ENCODE measurements around the gene CLECL1. TPM values are rescaled to one million over a fixed set of nuclear protein-coding genes. Genes with fewer than 3 reads are reported as not detected.

CLECL1 gene
- total and polyA plus RNA-seq, 4 donors: 0.28 TPM; not detected in 3

DNA sequence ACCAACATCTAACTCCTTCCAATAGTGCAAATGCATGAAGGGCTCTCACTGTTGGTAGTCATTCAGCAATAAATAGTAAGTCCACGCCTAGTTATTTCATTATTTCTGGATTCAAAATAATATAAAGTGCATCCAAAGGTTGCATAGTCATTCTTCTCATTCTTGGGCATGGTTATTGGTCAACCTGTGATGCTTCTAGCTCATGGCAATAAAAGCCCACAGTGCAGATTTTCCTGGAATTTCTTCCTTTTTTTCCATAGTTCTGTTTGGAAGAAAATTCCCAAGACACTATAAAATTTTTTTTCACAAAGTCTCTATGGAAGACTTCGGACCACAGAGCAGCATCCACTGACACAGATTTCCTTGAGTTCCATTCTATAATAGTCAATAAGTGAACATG lies 20.2 kb upstream of the CLECL1 start:
- H3K27ac ChIP-seq (ENCODE audit: low read depth, low read length): no peak overlapping the region
- no peaks in the 10 kb centered on the region for H3K9me3 ChIP-seq (ENCODE audit: control insufficient read depth, insufficient read depth, low read length)
- no peaks in the 10 kb centered on the region for H3K27me3 ChIP-seq (ENCODE audit: control insufficient read depth, insufficient read depth, low read length)
- no peaks in the 10 kb centered on the region for H3K4me1 ChIP-seq (ENCODE audit: control insufficient read depth, insufficient read depth, low read length)
- no peak for DNase-seq (ENCODE audit: low read depth in 4 of 6, low spot score in 6 of 6)
- WGBS (ENCODE audit: insufficient coverage): 80% methylated on average over 1 of the region's 2 CpGs
- H3K36me3 ChIP-seq (ENCODE audit: control insufficient read depth, insufficient read depth, low read length): no peaks in the 10 kb centered on the region
- H3K4me3 ChIP-seq (ENCODE audit: low read depth, low read length): no peak overlapping the region

DNA sequence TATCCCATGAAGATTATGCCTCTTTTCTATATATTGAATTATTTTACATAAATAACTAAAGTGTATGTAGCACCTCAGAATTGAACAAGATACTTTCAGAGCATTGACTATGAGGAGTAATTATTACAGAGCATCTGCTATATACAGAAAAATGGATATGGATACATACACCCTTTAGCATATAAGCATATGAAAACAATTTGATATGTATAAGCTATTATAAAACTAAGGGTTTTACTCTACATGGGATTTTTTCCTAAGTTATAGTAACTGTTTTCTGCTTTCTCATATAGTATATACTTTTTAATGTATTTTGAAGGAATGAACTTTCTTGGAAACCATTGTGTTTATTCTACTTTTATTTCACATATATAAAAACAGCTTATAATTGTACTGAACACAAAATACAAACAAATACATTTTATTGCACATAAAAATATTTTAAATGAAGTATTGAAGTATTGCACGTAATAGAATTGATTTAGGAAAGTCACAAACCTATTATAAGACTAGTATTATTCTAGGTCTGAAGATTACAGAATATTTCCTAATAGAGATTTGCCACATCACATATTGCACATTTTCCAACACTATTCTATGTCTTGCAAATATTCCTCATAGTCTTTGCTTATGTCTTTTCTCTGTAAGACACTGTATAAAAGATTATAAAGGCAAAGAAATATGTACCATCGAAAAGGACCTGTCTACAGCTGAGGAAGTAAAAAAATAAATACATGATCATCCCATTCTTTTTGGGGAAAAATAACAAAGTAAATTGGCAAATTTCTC lies 19.4 kb upstream of the CLECL1 start:
- WGBS (ENCODE audit: insufficient coverage): no CpG with 5 or more reads among the region's 2 CpGs
- no peaks in the 10 kb centered on the region for H3K36me3 ChIP-seq (ENCODE audit: control insufficient read depth, insufficient read depth, low read length)
- no peak overlapping the region for H3K4me3 ChIP-seq (ENCODE audit: low read depth, low read length)
- H3K27ac ChIP-seq (ENCODE audit: low read depth, low read length): no peak overlapping the region
- H3K4me1 ChIP-seq (ENCODE audit: control insufficient read depth, insufficient read depth, low read length): no peaks in the 10 kb centered on the region
- no peaks in the 10 kb centered on the region for H3K9me3 ChIP-seq (ENCODE audit: control insufficient read depth, insufficient read depth, low read length)
- H3K27me3 ChIP-seq (ENCODE audit: control insufficient read depth, insufficient read depth, low read length): no peaks in the 10 kb centered on the region
- DNase-seq (ENCODE audit: low read depth in 4 of 6, low spot score in 6 of 6): no peak

- no peak overlapping the region for H3K4me3 ChIP-seq (ENCODE audit: low read depth, low read length)
These were observed 18.6 kb upstream of the CLECL1 start for GRCh38 chr12:9751204-9752144.

GRCh38 chr12:9750276-9751203 lies 17.6 kb upstream of the CLECL1 start:
- WGBS (ENCODE audit: insufficient coverage): 0% methylated on average over 7 of the region's 20 CpGs
- H3K36me3 ChIP-seq (ENCODE audit: control insufficient read depth, insufficient read depth, low read length): no peaks in the 10 kb centered on the region
- peak overlapping the region; percentile 16 for H3K4me3 ChIP-seq (ENCODE audit: low read depth, low read length)
- DNase-seq (ENCODE audit: low read depth in 4 of 6, low spot score in 6 of 6): peak; percentile 35 to 91 (median 58)
- H3K27ac ChIP-seq (ENCODE audit: low read depth, low read length): no peak overlapping the region
- H3K4me1 ChIP-seq (ENCODE audit: control insufficient read depth, insufficient read depth, low read length): no peaks in the 10 kb centered on the region
- H3K9me3 ChIP-seq (ENCODE audit: control insufficient read depth, insufficient read depth, low read length): no peaks in the 10 kb centered on the region
- no peaks in the 10 kb centered on the region for H3K27me3 ChIP-seq (ENCODE audit: control insufficient read depth, insufficient read depth, low read length)

More at GRCh38 chr12:9751204-9752144, 18.6 kb upstream of the CLECL1 start:
- Histone ChIP-seq H3K4me1 (ENCODE audit: control insufficient read depth, insufficient read depth, low read length) (no peaks in the 10 kb centered on the region), H3K9me3 (ENCODE audit: control insufficient read depth, insufficient read depth, low read length) (no peaks in the 10 kb centered on the region), H3K27me3 (ENCODE audit: control insufficient read depth, insufficient read depth, low read length) (no peaks in the 10 kb centered on the region), H3K36me3 (ENCODE audit: control insufficient read depth, insufficient read depth, low read length) (no peaks in the 10 kb centered on the region), H3K27ac (ENCODE audit: low read depth, low read length) (no peak overlapping the region)
- 53% methylated on average over 3 of the region's 9 CpGs for WGBS (ENCODE audit: insufficient coverage)
- peak in 2 of 6 donors; percentile 20 to 76 for DNase-seq (ENCODE audit: low read depth in 4 of 6, low spot score in 6 of 6)

- H3K9me3 ChIP-seq (ENCODE audit: control insufficient read depth, insufficient read depth, low read length): no peaks in the 10 kb centered on the region
- no peaks in the 10 kb centered on the region for H3K4me1 ChIP-seq (ENCODE audit: control insufficient read depth, insufficient read depth, low read length)
- H3K27ac ChIP-seq (ENCODE audit: low read depth, low read length): no peak overlapping the region
- no peak for DNase-seq (ENCODE audit: low read depth in 4 of 6, low spot score in 6 of 6)
- no CpG with 5 or more reads among the region's 1 CpG for WGBS (ENCODE audit: insufficient coverage)
- H3K4me3 ChIP-seq (ENCODE audit: low read depth, low read length): no peak overlapping the region
- H3K27me3 ChIP-seq (ENCODE audit: control insufficient read depth, insufficient read depth, low read length): no peaks in the 10 kb centered on the region
- H3K36me3 ChIP-seq (ENCODE audit: control insufficient read depth, insufficient read depth, low read length): no peaks in the 10 kb centered on the region
These were observed 16.7 kb upstream of the CLECL1 start for GRCh38 chr12:9749640-9750039.

- H3K27ac ChIP-seq (ENCODE audit: low read depth, low read length): no peak overlapping the region
- H3K27me3 ChIP-seq (ENCODE audit: control insufficient read depth, insufficient read depth, low read length): no peaks in the 10 kb centered on the region
- H3K9me3 ChIP-seq (ENCODE audit: control insufficient read depth, insufficient read depth, low read length): no peaks in the 10 kb centered on the region
- no peaks in the 10 kb centered on the region for H3K36me3 ChIP-seq (ENCODE audit: control insufficient read depth, insufficient read depth, low read length)
- H3K4me1 ChIP-seq (ENCODE audit: control insufficient read depth, insufficient read depth, low read length): no peaks in the 10 kb centered on the region
- WGBS (ENCODE audit: insufficient coverage): 71% methylated on average over 1 of the region's 3 CpGs
- H3K4me3 ChIP-seq (ENCODE audit: low read depth, low read length): no peak overlapping the region
- DNase-seq (ENCODE audit: low read depth in 4 of 6, low spot score in 6 of 6): no peak
These were observed 12.3 kb upstream of the CLECL1 start for GRCh38 chr12:9745199-9745598.

DNA sequence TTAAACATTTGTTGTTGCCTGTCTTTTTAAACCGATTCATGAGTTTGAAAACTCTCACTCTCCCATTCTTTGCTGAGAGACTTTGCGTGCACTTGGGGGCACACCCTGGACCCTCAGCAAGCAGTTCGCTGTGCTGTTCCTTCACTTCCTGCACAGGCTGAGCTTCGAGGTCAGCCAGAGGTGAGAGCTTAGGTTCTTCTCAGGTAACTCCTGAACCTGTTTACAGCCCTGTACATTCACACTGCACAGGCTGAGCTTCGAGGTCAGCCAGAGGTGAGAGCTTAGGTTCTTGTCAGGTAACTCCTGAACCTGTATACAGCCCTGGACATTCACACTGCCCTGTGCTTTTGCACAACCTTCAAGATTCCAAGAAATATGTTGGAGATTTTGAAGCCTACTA lies 9.8 kb upstream of the CLECL1 start:
- DNase-seq (ENCODE audit: low read depth in 4 of 6, low spot score in 6 of 6): no peak
- no peak overlapping the region for H3K27ac ChIP-seq (ENCODE audit: low read depth, low read length)
- H3K36me3 ChIP-seq (ENCODE audit: control insufficient read depth, insufficient read depth, low read length): no peaks in the 10 kb centered on the region
- no peaks in the 10 kb centered on the region for H3K4me1 ChIP-seq (ENCODE audit: control insufficient read depth, insufficient read depth, low read length)
- H3K27me3 ChIP-seq (ENCODE audit: control insufficient read depth, insufficient read depth, low read length): no peaks in the 10 kb centered on the region
- 82% methylated on average over 5 of the region's 5 CpGs for WGBS (ENCODE audit: insufficient coverage)
- no peaks in the 10 kb centered on the region for H3K9me3 ChIP-seq (ENCODE audit: control insufficient read depth, insufficient read depth, low read length)
- no peak overlapping the region for H3K4me3 ChIP-seq (ENCODE audit: low read depth, low read length)

- H3K36me3 ChIP-seq (ENCODE audit: control insufficient read depth, insufficient read depth, low read length): no peaks in the 10 kb centered on the region
These were observed 8.8 kb upstream of the CLECL1 start for GRCh38 chr12:9741726-9742125.

DNA sequence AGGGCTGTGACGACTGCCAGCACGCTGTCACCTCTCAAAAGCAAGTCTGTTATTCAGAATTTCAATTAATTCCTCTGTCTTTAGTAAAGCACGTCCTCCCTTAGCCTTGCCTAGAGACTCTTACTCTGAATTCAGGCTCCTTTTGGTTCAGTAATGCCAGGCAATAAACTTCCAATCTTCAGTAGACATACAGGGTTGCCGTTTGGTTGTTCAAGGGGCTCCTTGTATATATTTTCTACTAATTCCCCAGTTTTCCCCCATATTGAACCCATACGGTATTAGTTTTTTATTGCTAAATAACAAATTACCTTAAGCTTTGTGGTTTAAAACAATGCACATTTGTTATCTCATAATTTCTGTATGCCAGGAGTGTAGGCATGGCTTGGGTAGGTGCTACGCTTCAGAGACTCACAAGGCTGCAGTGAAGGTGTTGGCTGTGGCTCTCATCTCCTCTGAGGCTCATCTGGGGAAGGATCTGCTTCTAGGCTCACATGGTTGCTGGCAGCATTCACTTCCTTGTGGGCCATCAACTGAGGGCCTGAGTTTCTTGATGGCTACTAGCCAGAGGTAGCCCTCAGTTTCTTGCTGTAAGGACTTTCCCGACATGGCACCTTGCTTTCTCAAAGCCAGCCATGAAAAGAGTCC lies 7.3 kb upstream of the CLECL1 start:
- Histone ChIP-seq H3K36me3 (ENCODE audit: control insufficient read depth, insufficient read depth, low read length) (no peaks in the 10 kb centered on the region), H3K4me1 (ENCODE audit: control insufficient read depth, insufficient read depth, low read length) (no peaks in the 10 kb centered on the region), H3K9me3 (ENCODE audit: control insufficient read depth, insufficient read depth, low read length) (no peaks in the 10 kb centered on the region), H3K27ac (ENCODE audit: low read depth, low read length) (no peak overlapping the region), H3K27me3 (ENCODE audit: control insufficient read depth, insufficient read depth, low read length) (no peaks in the 10 kb centered on the region), H3K4me3 (ENCODE audit: low read depth, low read length) (no peak overlapping the region)
- WGBS (ENCODE audit: insufficient coverage): 79% methylated on average over 4 of the region's 7 CpGs
- no peak for DNase-seq (ENCODE audit: low read depth in 4 of 6, low spot score in 6 of 6)

More at GRCh38 chr12:9741726-9742125, 8.8 kb upstream of the CLECL1 start:
- DNase-seq (ENCODE audit: low read depth in 4 of 6, low spot score in 6 of 6): no peak
- Histone ChIP-seq H3K9me3 (ENCODE audit: control insufficient read depth, insufficient read depth, low read length) (no peaks in the 10 kb centered on the region), H3K4me1 (ENCODE audit: control insufficient read depth, insufficient read depth, low read length) (no peaks in the 10 kb centered on the region), H3K27me3 (ENCODE audit: control insufficient read depth, insufficient read depth, low read length) (no peaks in the 10 kb centered on the region), H3K4me3 (ENCODE audit: low read depth, low read length) (no peak overlapping the region), H3K27ac (ENCODE audit: low read depth, low read length) (no peak overlapping the region)
- no CpG with 5 or more reads among the region's 4 CpGs for WGBS (ENCODE audit: insufficient coverage)

Measured in spinal cord (tissue), 10 donors.